ENCODE data around the gene CASTOR1. TPM values are rescaled to one million over a fixed set of nuclear protein-coding genes. Genes with fewer than 3 reads are reported as not detected.

CASTOR1 gene
- total and polyA plus RNA-seq, 2 donors (not counting 1 experiment from before 2014, with no cell fraction given) = 2.7 to 5.0 TPM

- no peak overlapping the region for H3K4me2 ChIP-seq (ENCODE audit: extremely low read depth, insufficient read depth, low read length)
- H3K79me2 ChIP-seq (ENCODE audit: control insufficient read depth, insufficient read depth, low read length) = no peaks in the 10 kb centered on the region
- no peaks in the 10 kb centered on the region for H3K9me3 ChIP-seq (ENCODE audit: control insufficient read depth, insufficient read depth, low read depth, low read length)
- H2AFZ ChIP-seq (ENCODE audit: low read length) = no peak overlapping the region
- H3K4me1 ChIP-seq (ENCODE audit: control insufficient read depth, extremely low read depth, insufficient read depth, low read length) = peaks cover 2% of the 10 kb centered on the region
- no peak for TF ChIP-seq EZH2 (IDR thresholded peaks at IDR 0.05; ENCODE audit: low read length, missing control alignments)
- no peak for TF ChIP-seq CTCF (conservative IDR thresholded peaks at IDR 0.05 in 1 of 2, IDR thresholded peaks at IDR 0.05 in 1 of 2; ENCODE audit: low read depth in 1 of 2, low read length in 2 of 2)
- no peak for DNase-seq (ENCODE audit: low read depth in 2 of 2)
- H3K9ac ChIP-seq (ENCODE audit: insufficient read depth, low read length) = no peak overlapping the region
- H3K36me3 ChIP-seq (ENCODE audit: control insufficient read depth, insufficient read depth, low read length) = no peaks in the 10 kb centered on the region
- no peak overlapping the region for H3K27ac ChIP-seq (ENCODE audit: insufficient read depth, low read length)
- no peak overlapping the region for H3K4me3 ChIP-seq (replicated peaks in 1 of 4; ENCODE audit: control extremely low read depth in 1 of 4, insufficient read depth in 1 of 4, low read depth in 3 of 4, low read length in 4 of 4)
- H3K27me3 ChIP-seq (ENCODE audit: control insufficient read depth, insufficient read depth, low read length) = no peaks in the 10 kb centered on the region
- no peaks in the 10 kb centered on the region for H4K20me1 ChIP-seq (ENCODE audit: control insufficient read depth, extremely low read depth, insufficient read depth, low read length)
Measured at GRCh38 chr22:30284172-30284571, 5.1 kb downstream of the CASTOR1 start.

- H3K9me3 ChIP-seq (ENCODE audit: control insufficient read depth, insufficient read depth, low read depth, low read length) = no peaks in the 10 kb centered on the region
- no peak for DNase-seq (ENCODE audit: low read depth in 2 of 2)
- no peak overlapping the region for H3K27ac ChIP-seq (ENCODE audit: insufficient read depth, low read length)
- no peaks in the 10 kb centered on the region for H3K36me3 ChIP-seq (ENCODE audit: control insufficient read depth, insufficient read depth, low read length)
- no peaks in the 10 kb centered on the region for H4K20me1 ChIP-seq (ENCODE audit: control insufficient read depth, extremely low read depth, insufficient read depth, low read length)
- H2AFZ ChIP-seq (ENCODE audit: low read length) = no peak overlapping the region
- H3K4me2 ChIP-seq (ENCODE audit: extremely low read depth, insufficient read depth, low read length) = no peak overlapping the region
- no peak overlapping the region for H3K4me3 ChIP-seq (replicated peaks in 1 of 4; ENCODE audit: control extremely low read depth in 1 of 4, insufficient read depth in 1 of 4, low read depth in 3 of 4, low read length in 4 of 4)
- H3K9ac ChIP-seq (ENCODE audit: insufficient read depth, low read length) = no peak overlapping the region
- H3K4me1 ChIP-seq (ENCODE audit: control insufficient read depth, extremely low read depth, insufficient read depth, low read length) = peaks cover under 1% of the 10 kb centered on the region
- no peaks in the 10 kb centered on the region for H3K27me3 ChIP-seq (ENCODE audit: control insufficient read depth, insufficient read depth, low read length)
- no peaks in the 10 kb centered on the region for H3K79me2 ChIP-seq (ENCODE audit: control insufficient read depth, insufficient read depth, low read length)
- TF ChIP-seq EZH2 (IDR thresholded peaks at IDR 0.05; ENCODE audit: low read length, missing control alignments) = no peak
- no peak for TF ChIP-seq CTCF (conservative IDR thresholded peaks at IDR 0.05 in 1 of 2, IDR thresholded peaks at IDR 0.05 in 1 of 2; ENCODE audit: low read depth in 1 of 2, low read length in 2 of 2)
Measured at GRCh38 chr22:30283342-30283741, 6.0 kb downstream of the CASTOR1 start.

GRCh38 chr22:30282616-30283046 lies 6.7 kb downstream of the CASTOR1 start:
- Histone ChIP-seq H2AFZ (ENCODE audit: low read length) (no peak overlapping the region), H3K9ac (ENCODE audit: insufficient read depth, low read length) (no peak overlapping the region), H3K9me3 (ENCODE audit: control insufficient read depth, insufficient read depth, low read depth, low read length) (no peaks in the 10 kb centered on the region), H3K27me3 (ENCODE audit: control insufficient read depth, insufficient read depth, low read length) (no peaks in the 10 kb centered on the region), H3K36me3 (ENCODE audit: control insufficient read depth, insufficient read depth, low read length) (no peaks in the 10 kb centered on the region), H3K4me3 (replicated peaks in 1 of 4; ENCODE audit: control extremely low read depth in 1 of 4, insufficient read depth in 1 of 4, low read depth in 3 of 4, low read length in 4 of 4) (no peak overlapping the region), H3K79me2 (ENCODE audit: control insufficient read depth, insufficient read depth, low read length) (no peaks in the 10 kb centered on the region), H4K20me1 (ENCODE audit: control insufficient read depth, extremely low read depth, insufficient read depth, low read length) (no peaks in the 10 kb centered on the region), H3K4me1 (ENCODE audit: control insufficient read depth, extremely low read depth, insufficient read depth, low read length) (peaks cover 2% of the 10 kb centered on the region), H3K4me2 (ENCODE audit: extremely low read depth, insufficient read depth, low read length) (no peak overlapping the region), H3K27ac (ENCODE audit: insufficient read depth, low read length) (no peak overlapping the region)
- no peak for DNase-seq (ENCODE audit: low read depth in 2 of 2)
- TF ChIP-seq EZH2 (IDR thresholded peaks at IDR 0.05; ENCODE audit: low read length, missing control alignments) (no peak), CTCF (conservative IDR thresholded peaks at IDR 0.05 in 1 of 2, IDR thresholded peaks at IDR 0.05 in 1 of 2; ENCODE audit: low read depth in 1 of 2, low read length in 2 of 2) (no peak)

All from fibroblast of lung (primary cell).